ENCODE measurements around the gene CHURC1. TPM values are rescaled to one million over a fixed set of nuclear protein-coding genes. Genes with fewer than 3 reads are reported as not detected.

CHURC1 gene
- total and polyA plus RNA-seq, 2 experiments from 2014 or later, result 42.0 to 218 TPM

GRCh38 chr14:64927031-64927430 lies 12.8 kb downstream of the CHURC1 start:
- no peak overlapping the region for H3K4me3 ChIP-seq
- no peaks in the 10 kb centered on the region for H3K9me2 ChIP-seq (ENCODE audit: insufficient read depth)
- Mint-ChIP-seq H3K9me3 (no peaks in the 10 kb centered on the region), H3K4me3 (no peak overlapping the region), H3K36me3 (ENCODE audit: low read depth) (peaks cover 18% of the 10 kb centered on the region), H3K27me3 (ENCODE audit: insufficient read depth, low read depth, poor library complexity) (no peaks in the 10 kb centered on the region), H3K27ac (no peak overlapping the region), H3K4me1 (no peaks in the 10 kb centered on the region)
- H3K27me3 ChIP-seq (ENCODE audit: insufficient read depth), result no peaks in the 10 kb centered on the region
- H3K4me1 ChIP-seq (ENCODE audit: insufficient read depth), result no peaks in the 10 kb centered on the region
- no peak overlapping the region for H3K4me2 ChIP-seq
- peaks cover 27% of the 10 kb centered on the region for H3K36me3 ChIP-seq (ENCODE audit: insufficient read depth)
- no peak for DNase-seq (ENCODE audit: low spot score)
- H3F3A ChIP-seq (replicated peaks; ENCODE audit: low read depth), result peaks cover 3% of the 10 kb centered on the region; the same call in 1 of the 2 replicates
- ATAC-seq, result no peak
- no peaks in the 10 kb centered on the region for H3K79me2 ChIP-seq (replicated peaks; ENCODE audit: insufficient read depth)
- H2AFZ ChIP-seq, result no peak overlapping the region
- no peak for TF ChIP-seq ZNF331 (CRISPR knock-in tag; IDR thresholded peaks at IDR 0.05; ENCODE audit: low read depth)
- no peak for TF ChIP-seq ZNF114 (CRISPR knock-in tag; IDR thresholded peaks at IDR 0.05)
- 0 out of 2 replicates have a peak, but pooled peaks cover 3% of the 10 kb centered on the region for H4K20me1 ChIP-seq (replicated peaks; ENCODE audit: insufficient read depth)
- H3K27ac ChIP-seq (ENCODE audit: low read depth), result no peak overlapping the region

- Histone ChIP-seq H3K79me2 (replicated peaks; ENCODE audit: insufficient read depth) (no peaks in the 10 kb centered on the region), H4K20me1 (replicated peaks; ENCODE audit: insufficient read depth) (no peaks in the 10 kb centered on the region), H3K4me3 (no peak overlapping the region), H3K27ac (ENCODE audit: low read depth) (peak overlapping the region; percentile 60), H3K4me2 (no peak overlapping the region), H3K36me3 (ENCODE audit: insufficient read depth) (peaks cover 37% of the 10 kb centered on the region), H3K9me2 (ENCODE audit: insufficient read depth) (no peaks in the 10 kb centered on the region), H3F3A (replicated peaks; ENCODE audit: low read depth) (peaks cover 3% of the 10 kb centered on the region; the same call in 1 of the 2 replicates), H2AFZ (no peak overlapping the region), H3K4me1 (ENCODE audit: insufficient read depth) (no peaks in the 10 kb centered on the region), H3K27me3 (ENCODE audit: insufficient read depth) (no peaks in the 10 kb centered on the region)
- Mint-ChIP-seq H3K36me3 (ENCODE audit: low read depth) (peaks cover 23% of the 10 kb centered on the region), H3K4me1 (no peaks in the 10 kb centered on the region), H3K27me3 (ENCODE audit: insufficient read depth, low read depth, poor library complexity) (no peaks in the 10 kb centered on the region), H3K9me3 (no peaks in the 10 kb centered on the region), H3K4me3 (no peak overlapping the region), H3K27ac (no peak overlapping the region)
- ATAC-seq (no peak), DNase-seq (ENCODE audit: low spot score) (no peak)
- TF ChIP-seq ZNF331 (CRISPR knock-in tag; IDR thresholded peaks at IDR 0.05; ENCODE audit: low read depth) (no peak), ZNF462 (CRISPR knock-in tag; IDR thresholded peaks at IDR 0.05) (no peak), EZH2 (IDR thresholded peaks at IDR 0.05; ENCODE audit: low read depth, unreplicated experiment) (no peak), ZNF114 (CRISPR knock-in tag; IDR thresholded peaks at IDR 0.05) (no peak), NANOG (IDR thresholded peaks at IDR 0.05; ENCODE audit: borderline replicate concordance) (no peak), EZH2phosphoT487 (IDR thresholded peaks at IDR 0.05; ENCODE audit: unreplicated experiment) (no peak), JUNB (IDR thresholded peaks at IDR 0.05; ENCODE audit: unreplicated experiment) (no peak), POLR2AphosphoS5 (IDR thresholded peaks at IDR 0.05; ENCODE audit: low read depth) (no peak), CTCF (conservative IDR thresholded peaks at IDR 0.05; ENCODE audit: low read depth in 2 of 2) (no peak), CREB1 (CRISPR knock-in tag; IDR thresholded peaks at IDR 0.05; ENCODE audit: low read depth) (no peak)
Observed at GRCh38 chr14:64928239-64929013, 14.2 kb downstream of the CHURC1 start.
